Hepatocyte (in vitro differentiated cells): ENCODE data around the gene OR2F2.

Source experiments
- EZH2 ChIP-seq: fragments of 200-600 bp; sonication (generic); IDR thresholded peaks from 2 replicates; pipeline ENCODE4 v1.6.1; 2016; ENCODE audit warnings: antibody characterized with exemption, mild to moderate bottlenecking, borderline replicate concordance
- EZH2phosphoT487 ChIP-seq: fragments of 200-600 bp; sonication (generic); IDR thresholded peaks from one replicate; pipeline ENCODE4 v1.6.1; 2018; ENCODE audit warnings: antibody characterized with exemption, mild to moderate bottlenecking, low read depth, moderate library complexity; ENCODE audit not compliant: unreplicated experiment, severe bottlenecking
- TF ChIP-seq, protein P1 (sequence below): fragments of 200-600 bp; sonication (generic); IDR thresholded peaks from 2 replicates; pipeline ENCODE4 v1.5.1; 2016; ENCODE audit warnings: antibody characterized with exemption, mild to moderate bottlenecking; ENCODE audit not compliant: poor library complexity

DNA sequence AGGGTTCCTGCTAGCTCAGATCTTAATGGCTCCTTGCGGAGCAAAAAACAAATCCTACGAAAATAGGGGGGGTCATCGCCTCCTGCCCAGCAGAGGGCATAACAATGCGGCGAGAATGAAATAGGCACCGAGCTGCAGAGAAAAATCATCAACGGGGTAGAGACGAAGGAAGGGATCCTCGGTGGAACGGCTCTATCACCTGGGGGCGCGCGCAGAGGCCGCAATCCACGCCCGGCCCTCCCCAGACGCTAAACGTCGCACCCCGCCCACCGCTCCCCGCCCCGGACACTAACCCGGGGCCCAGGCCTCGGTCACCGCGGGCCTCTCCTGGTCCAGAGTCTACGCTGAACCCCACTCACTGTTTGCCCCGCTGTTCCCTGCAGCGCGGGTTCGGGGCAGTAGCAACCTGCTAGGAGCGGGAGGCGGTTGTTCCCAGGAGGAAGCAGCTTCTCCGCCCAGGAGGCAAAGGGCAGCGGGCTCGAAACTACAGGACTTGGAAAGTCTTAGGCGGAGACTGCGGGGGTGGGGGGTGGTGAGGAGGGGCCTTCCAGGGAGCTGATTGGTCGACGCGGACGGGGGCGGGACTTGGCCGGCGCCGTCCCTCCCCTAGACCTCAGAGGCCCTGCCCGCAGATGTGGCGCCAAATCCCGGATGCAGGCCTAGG is 33.2 kb upstream of the OR2F2 start, which contains the start of gene TCAF1:
- no peak for TF ChIP-seq EZH2phosphoT487
- TF ChIP-seq, protein P1, sequence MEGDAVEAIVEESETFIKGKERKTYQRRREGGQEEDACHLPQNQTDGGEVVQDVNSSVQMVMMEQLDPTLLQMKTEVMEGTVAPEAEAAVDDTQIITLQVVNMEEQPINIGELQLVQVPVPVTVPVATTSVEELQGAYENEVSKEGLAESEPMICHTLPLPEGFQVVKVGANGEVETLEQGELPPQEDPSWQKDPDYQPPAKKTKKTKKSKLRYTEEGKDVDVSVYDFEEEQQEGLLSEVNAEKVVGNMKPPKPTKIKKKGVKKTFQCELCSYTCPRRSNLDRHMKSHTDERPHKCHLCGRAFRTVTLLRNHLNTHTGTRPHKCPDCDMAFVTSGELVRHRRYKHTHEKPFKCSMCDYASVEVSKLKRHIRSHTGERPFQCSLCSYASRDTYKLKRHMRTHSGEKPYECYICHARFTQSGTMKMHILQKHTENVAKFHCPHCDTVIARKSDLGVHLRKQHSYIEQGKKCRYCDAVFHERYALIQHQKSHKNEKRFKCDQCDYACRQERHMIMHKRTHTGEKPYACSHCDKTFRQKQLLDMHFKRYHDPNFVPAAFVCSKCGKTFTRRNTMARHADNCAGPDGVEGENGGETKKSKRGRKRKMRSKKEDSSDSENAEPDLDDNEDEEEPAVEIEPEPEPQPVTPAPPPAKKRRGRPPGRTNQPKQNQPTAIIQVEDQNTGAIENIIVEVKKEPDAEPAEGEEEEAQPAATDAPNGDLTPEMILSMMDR: peak; percentile 51
- TF ChIP-seq EZH2: no peak
